ENCODE measurements around the gene FGD6. TPM values are rescaled to one million over a fixed set of nuclear protein-coding genes. Genes with fewer than 3 reads are reported as not detected.

The FGD6 gene
- total RNA-seq, 1 experiment from 2014 or later = 23.5 TPM

DNA sequence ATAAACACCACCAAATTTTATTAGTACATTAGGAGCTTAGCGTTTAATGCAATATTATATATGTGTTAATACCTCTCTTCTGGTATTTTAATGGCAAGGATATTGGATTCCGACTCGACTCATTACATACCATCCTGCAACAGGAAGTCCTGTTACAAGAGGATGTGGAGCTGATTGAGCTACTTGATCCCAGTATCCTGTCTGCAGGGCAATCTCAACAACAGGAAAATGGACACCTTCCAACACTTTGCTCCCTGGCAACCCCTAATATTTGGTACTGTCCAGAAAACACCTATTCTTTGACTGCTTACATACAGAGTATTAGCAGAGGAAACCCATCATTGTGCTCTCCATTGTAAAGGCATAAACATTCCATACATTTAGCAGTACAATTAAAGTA, 45.5 kb upstream of the FGD6 start:
- ChIA-PET POLR2A (no interaction called here), CTCF (no interaction called here)
- BruUV-seq (replicated peaks) = no TSS peak
- Histone ChIP-seq H3K4me3 (ENCODE audit: low read depth, low read length) (no peak overlapping the region), H3K36me3 (ENCODE audit: control insufficient read depth, insufficient read depth, low read length) (no peaks in the 10 kb centered on the region), H3K27me3 (replicated peaks; ENCODE audit: control insufficient read depth, insufficient read depth, low read length) (no peaks in the 10 kb centered on the region), H3K4me1 (no peaks in the 10 kb centered on the region), H3K9me3 (no peaks in the 10 kb centered on the region)
- no peaks in the 10 kb centered on the region for H3K27me3 Mint-ChIP-seq (ENCODE audit: insufficient read depth, unreplicated experiment)
- no peak for TF ChIP-seq CTCF (IDR thresholded peaks at IDR 0.05; ENCODE audit: insufficient read depth in 1 of 2, low read depth in 1 of 2, low read length in 1 of 2, severe bottlenecking in 1 of 2, unreplicated experiment in 1 of 2)
- no peak overlapping the region for H3K27ac Mint-ChIP-seq (ENCODE audit: unreplicated experiment)
- H3K4me3 Mint-ChIP-seq (ENCODE audit: unreplicated experiment) = no peak overlapping the region
- intact Hi-C loops (cut with micrococcal nuclease; ENCODE audit: unreplicated experiment) = no loop called here
- DNase-seq = no peak
- peaks cover 34% of the 10 kb centered on the region for H3K36me3 Mint-ChIP-seq (ENCODE audit: insufficient read depth, unreplicated experiment)
- no peaks in the 10 kb centered on the region for H3K4me1 Mint-ChIP-seq (ENCODE audit: low read depth, unreplicated experiment)
- no peaks in the 10 kb centered on the region for H3K9me3 Mint-ChIP-seq (ENCODE audit: unreplicated experiment)

DNA sequence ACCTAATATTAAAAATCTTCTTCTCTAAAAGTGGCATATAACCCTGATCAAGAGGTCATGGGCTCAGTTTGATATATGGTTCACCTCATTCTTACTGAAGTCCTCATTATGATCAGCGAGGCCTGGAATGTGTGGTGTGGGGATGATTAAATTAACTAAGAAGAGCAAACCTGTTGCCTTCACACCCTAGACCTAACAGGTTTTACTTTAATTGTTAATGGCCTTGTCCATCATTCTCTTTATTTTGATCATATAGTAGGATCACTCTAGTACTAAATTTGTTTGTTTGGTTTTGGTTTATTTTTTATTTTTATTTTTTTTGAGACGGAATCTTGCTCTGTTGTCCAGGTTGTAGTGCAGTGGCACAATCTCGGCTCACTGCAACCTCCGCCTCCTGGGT, 43.8 kb upstream of the FGD6 start:
- no peaks in the 10 kb centered on the region for H3K36me3 ChIP-seq (ENCODE audit: control insufficient read depth, insufficient read depth, low read length)
- H3K27me3 ChIP-seq (replicated peaks; ENCODE audit: control insufficient read depth, insufficient read depth, low read length) = no peaks in the 10 kb centered on the region
- Mint-ChIP-seq H3K27me3 (ENCODE audit: insufficient read depth, unreplicated experiment) (no peaks in the 10 kb centered on the region), H3K36me3 (ENCODE audit: insufficient read depth, unreplicated experiment) (peaks cover 43% of the 10 kb centered on the region), H3K27ac (ENCODE audit: unreplicated experiment) (no peak overlapping the region), H3K4me1 (ENCODE audit: low read depth, unreplicated experiment) (no peaks in the 10 kb centered on the region), H3K4me3 (ENCODE audit: unreplicated experiment) (no peak overlapping the region), H3K9me3 (ENCODE audit: unreplicated experiment) (no peaks in the 10 kb centered on the region)
- no peak for TF ChIP-seq CTCF (IDR thresholded peaks at IDR 0.05; ENCODE audit: insufficient read depth in 1 of 2, low read depth in 1 of 2, low read length in 1 of 2, severe bottlenecking in 1 of 2, unreplicated experiment in 1 of 2)
- no peak overlapping the region for H3K4me3 ChIP-seq (ENCODE audit: low read depth, low read length)
- BruUV-seq (replicated peaks) = no TSS peak
- intact Hi-C loops (cut with micrococcal nuclease; ENCODE audit: unreplicated experiment) = no loop called here
- no peaks in the 10 kb centered on the region for H3K4me1 ChIP-seq
- ChIA-PET CTCF (no interaction called here), POLR2A (no interaction called here)
- DNase-seq = no peak
- no peaks in the 10 kb centered on the region for H3K9me3 ChIP-seq

- no peak overlapping the region for H3K4me3 Mint-ChIP-seq (ENCODE audit: unreplicated experiment)
- H3K27me3 Mint-ChIP-seq (ENCODE audit: insufficient read depth, unreplicated experiment) = no peaks in the 10 kb centered on the region
- ChIA-PET POLR2A (no interaction called here), CTCF (interaction anchor here (0.6 kb wide), 1 partner anchor 319 kb away, joined by 3 read pairs; no protein-coding TSS in a partner anchor)
- H3K4me1 Mint-ChIP-seq (ENCODE audit: low read depth, unreplicated experiment) = no peaks in the 10 kb centered on the region
- H3K9me3 Mint-ChIP-seq (ENCODE audit: unreplicated experiment) = no peaks in the 10 kb centered on the region
- no peak overlapping the region for H3K4me3 ChIP-seq (ENCODE audit: low read depth, low read length)
- no peak for TF ChIP-seq CTCF (IDR thresholded peaks at IDR 0.05; ENCODE audit: insufficient read depth in 1 of 2, low read depth in 1 of 2, low read length in 1 of 2, severe bottlenecking in 1 of 2, unreplicated experiment in 1 of 2)
- H3K36me3 ChIP-seq (ENCODE audit: control insufficient read depth, insufficient read depth, low read length) = no peaks in the 10 kb centered on the region
- no peak overlapping the region for H3K27ac Mint-ChIP-seq (ENCODE audit: unreplicated experiment)
- peaks cover 48% of the 10 kb centered on the region for H3K36me3 Mint-ChIP-seq (ENCODE audit: insufficient read depth, unreplicated experiment)
- no TSS peak for BruUV-seq (replicated peaks)
- intact Hi-C loops (cut with micrococcal nuclease; ENCODE audit: unreplicated experiment) = no loop called here
- no peaks in the 10 kb centered on the region for H3K9me3 ChIP-seq
- H3K27me3 ChIP-seq (replicated peaks; ENCODE audit: control insufficient read depth, insufficient read depth, low read length) = no peaks in the 10 kb centered on the region
- no peaks in the 10 kb centered on the region for H3K4me1 ChIP-seq
- no peak for DNase-seq
These were observed 42.1 kb upstream of the FGD6 start for GRCh38 chr12:95259368-95259767.
